Esophagus muscularis mucosa (tissue), 3 donors: ENCODE data around the gene FAM169A.
"Not testable (repeated sequence)": the region's sequence is repeated elsewhere in the genome, so short reads cannot be mapped to it uniquely, and the experiment has no call there.

ENCODE experiments used
- POLR2AphosphoS5 ChIP-seq, 2 donors: sonication (generic); formaldehyde crosslinking; IDR thresholded peaks; one replicate each; pipeline ENCODE4 v1.6.1; 2017; ENCODE audit warnings: antibody characterized with exemption in 2 of 2
- TF ChIP-seq, protein P1 (sequence below), 3 experiments: fragments of 200-600 bp in 2 of 3; fragments of 450-650 bp in 1 of 3; sonication (generic) in 2 of 3; IDR thresholded peaks; one replicate each; pipeline ENCODE4 v1.5.1; 2017 to 2019; ENCODE audit warnings: antibody characterized with exemption in 3 of 3, mild to moderate bottlenecking in 2 of 3, moderate library complexity in 1 of 3

DNA sequence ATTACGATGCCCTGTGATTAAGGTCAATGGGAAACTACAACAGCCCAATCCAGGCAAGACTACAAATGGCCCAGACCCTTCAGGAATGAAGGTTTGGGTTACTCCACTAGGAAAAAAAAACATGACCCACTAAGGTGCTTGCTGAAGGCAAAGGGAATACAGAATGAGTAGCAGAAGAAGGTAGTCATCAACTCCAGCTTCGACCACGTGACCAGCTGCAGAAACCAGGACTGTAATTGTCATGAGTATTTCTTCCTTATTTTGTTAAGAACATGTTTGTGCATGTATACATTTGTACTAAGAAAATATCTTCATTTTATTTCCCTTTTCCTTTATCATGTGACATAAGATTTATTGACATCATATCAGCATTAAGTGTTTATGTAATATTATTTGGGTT lies 74.5 kb downstream of the FAM169A start:
- not testable (repeated sequence) for TF ChIP-seq POLR2AphosphoS5 (IDR thresholded peaks at IDR 0.05)
- TF ChIP-seq, protein P1, sequence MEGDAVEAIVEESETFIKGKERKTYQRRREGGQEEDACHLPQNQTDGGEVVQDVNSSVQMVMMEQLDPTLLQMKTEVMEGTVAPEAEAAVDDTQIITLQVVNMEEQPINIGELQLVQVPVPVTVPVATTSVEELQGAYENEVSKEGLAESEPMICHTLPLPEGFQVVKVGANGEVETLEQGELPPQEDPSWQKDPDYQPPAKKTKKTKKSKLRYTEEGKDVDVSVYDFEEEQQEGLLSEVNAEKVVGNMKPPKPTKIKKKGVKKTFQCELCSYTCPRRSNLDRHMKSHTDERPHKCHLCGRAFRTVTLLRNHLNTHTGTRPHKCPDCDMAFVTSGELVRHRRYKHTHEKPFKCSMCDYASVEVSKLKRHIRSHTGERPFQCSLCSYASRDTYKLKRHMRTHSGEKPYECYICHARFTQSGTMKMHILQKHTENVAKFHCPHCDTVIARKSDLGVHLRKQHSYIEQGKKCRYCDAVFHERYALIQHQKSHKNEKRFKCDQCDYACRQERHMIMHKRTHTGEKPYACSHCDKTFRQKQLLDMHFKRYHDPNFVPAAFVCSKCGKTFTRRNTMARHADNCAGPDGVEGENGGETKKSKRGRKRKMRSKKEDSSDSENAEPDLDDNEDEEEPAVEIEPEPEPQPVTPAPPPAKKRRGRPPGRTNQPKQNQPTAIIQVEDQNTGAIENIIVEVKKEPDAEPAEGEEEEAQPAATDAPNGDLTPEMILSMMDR (IDR thresholded peaks at IDR 0.05) = not testable (repeated sequence)
